Lung microvascular endothelial cell (primary cell): ENCODE measurements around the gene PTX3. TPM values are rescaled to one million over a fixed set of nuclear protein-coding genes. Genes with fewer than 3 reads are reported as not detected.
A peak's percentile ranks its signal among the peaks of the same experiment; 100 is the strongest.

Experiments
- DNase-seq, 2 donors: peaks; one replicate each; pipeline versions ENCODE4 v3.0.0 to v3.0.0-alpha.2; 2010; ENCODE audit warnings: low read depth in 2 of 2
- total RNA-seq: library from RNA; depleted of rRNA; stranded (reverse); fragments of >200 nt; gene quantifications from 2 replicates; pipeline ENCODE4 v1.2.1, GENCODE V29; 2014

PTX3 gene
- total RNA-seq, result 185 and 311 TPM in 2 replicates

DNA sequence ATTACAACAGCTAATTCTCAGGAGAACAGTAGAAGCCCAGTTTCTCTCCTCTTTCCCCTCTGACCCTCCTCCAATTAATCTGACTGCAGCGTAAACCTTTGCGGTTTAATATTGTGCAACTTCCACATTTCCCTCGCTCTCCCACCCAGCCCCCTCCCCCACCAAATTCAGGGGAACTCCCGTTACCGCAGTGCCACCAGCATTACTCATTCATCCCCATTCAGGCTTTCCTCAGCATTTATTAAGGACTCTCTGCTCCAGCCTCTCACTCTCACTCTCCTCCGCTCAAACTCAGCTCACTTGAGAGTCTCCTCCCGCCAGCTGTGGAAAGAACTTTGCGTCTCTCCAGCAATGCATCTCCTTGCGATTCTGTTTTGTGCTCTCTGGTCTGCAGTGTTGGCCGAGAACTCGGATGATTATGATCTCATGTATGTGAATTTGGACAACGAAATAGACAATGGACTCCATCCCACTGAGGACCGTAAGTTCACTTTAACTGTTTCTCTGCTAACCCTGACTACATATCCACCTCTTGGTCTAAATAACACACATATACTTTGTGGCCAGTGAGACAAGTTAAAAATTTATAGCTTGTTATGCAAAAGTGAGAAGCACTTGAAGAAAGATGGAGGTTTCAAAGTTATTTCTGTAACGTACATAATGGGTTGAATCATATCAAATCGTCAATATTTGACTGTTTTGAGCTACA, at the start of gene PTX3:
Gene PTX3 (plus strand): TSS at position 268 of the 709 bp plus-strand sequence. CDS start 84 bp downstream, at position 352.
- peak; percentile 86 to 95 for DNase-seq

DNA sequence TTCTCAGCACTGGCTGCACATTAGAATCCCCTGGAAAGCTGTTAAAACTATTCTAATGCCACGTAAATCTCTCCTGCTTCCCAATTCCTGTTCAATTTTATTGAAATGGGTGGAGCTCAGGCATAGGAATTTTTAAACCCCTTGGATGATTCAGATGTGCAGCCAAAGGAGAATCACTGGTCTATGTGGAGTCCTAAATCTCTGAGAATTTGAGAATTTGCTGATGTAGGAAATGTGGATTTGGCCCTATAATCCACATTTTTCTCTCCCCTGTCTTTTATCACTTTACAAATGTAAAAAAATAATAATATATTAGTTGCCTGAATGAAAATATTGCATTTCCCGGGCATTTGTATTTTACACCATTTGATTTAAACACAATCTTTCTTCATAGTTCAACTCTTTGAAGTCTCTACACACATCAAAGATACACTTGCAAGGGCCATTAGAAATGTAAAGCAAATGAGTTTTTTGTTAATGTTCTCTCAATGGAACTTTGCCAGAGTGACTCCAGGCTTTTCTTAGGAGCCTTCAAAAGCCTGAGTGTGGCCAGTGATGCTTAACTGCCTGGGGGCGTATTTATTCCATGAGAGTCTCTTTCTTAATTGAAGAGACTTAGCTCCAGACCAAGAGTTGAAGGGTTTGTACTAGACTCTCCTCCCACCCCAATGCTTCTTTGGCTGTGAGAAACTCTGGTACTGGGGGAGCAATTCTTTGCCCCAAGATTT, 48.8 kb upstream of the PTX3 start:
- no peak for DNase-seq

DNA sequence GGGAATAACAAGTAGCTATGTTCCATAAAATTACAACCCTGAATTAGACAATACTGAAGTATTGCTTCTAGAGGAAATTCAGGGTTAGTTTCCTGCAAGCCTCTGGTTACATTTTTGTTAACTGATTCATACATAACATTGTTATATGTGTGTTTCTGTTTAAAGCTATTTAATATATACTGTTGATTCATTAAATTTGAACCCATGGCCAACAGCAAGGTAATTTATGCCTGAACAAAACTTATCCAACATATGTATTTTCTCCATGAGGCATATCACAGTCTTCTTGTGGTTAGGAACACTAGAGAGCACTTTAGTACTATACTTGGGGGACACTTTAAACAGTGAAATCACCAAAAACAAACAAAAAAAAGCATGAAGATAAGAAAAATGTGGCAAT, 47.7 kb upstream of the PTX3 start:
- peak; percentile 27 to 34 for DNase-seq

DNA sequence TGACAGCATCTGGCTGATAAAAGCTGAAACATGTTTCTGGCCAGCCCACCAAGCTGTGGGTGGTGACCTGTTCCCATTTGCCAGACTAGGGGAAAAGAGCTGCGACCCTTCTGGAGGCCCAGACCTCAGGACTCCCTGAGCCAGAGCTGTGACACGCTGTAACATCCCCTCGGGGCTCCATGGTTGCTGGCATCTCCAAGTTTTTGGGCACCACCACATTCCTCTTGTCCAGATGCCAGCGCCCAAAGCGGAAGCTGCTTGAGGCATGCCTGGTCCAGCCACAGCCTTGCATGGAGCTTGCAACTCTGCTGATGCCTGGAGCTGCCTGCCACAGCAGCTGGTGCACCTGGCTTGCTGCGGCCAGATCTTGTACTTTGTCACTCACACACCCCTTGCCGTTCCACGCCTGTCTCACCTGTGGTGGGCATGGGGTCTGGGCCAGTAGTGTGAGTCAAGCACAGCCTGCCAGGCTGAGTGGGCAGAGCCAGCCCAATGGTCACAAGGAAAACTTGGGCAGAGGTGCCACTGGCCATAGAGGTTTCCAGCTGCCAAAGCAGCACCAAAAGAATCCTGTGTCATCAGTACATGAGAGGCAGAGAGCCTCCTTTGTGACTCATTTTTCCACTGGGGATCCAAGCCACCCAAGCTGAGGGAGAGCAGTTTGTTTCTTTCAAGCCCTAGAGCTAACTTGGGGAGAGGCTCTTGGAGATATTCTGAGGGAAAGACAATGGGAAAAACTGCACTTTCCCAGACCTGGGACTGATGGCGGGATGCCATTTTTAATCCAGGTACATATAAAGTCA, 45.7 kb upstream of the PTX3 start:
- DNase-seq, result no peak

DNA sequence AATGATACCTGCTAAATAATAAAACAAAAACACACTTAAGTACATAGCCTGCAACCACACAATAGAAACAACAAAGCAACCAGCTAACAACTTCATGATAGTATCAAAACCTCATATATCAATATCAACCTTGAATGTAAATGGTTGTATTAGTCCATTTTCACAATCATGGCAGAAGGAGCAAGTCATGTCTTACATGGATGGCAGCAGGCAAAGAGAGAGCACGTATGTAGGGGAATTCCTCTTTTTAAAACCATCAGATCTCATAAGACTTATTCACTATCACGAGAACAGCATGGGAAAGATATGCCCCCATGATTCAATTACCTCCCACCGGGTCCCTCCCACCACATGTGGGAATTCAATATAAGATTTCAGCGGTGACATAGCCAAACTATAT, 44.5 kb upstream of the PTX3 start:
- DNase-seq, result no peak

DNA sequence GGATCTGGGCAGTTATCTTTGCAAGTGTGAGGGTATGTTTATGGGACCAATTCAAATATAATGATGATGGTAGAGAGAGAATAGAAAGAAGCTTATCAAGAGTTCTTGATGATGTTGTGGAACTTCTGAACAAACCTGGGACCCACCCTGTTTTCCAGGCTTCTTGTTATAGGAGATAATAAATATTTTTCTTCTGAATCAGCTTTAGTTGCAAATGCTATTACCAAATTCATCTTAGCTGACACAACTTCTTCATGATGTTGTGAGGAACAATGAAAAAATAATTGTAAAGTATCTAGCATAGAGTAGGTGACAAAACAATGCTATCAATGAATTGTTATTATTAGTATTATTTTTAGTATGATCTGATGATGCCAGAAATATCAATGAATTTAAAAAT, 43.5 kb upstream of the PTX3 start:
- DNase-seq, result no peak

DNA sequence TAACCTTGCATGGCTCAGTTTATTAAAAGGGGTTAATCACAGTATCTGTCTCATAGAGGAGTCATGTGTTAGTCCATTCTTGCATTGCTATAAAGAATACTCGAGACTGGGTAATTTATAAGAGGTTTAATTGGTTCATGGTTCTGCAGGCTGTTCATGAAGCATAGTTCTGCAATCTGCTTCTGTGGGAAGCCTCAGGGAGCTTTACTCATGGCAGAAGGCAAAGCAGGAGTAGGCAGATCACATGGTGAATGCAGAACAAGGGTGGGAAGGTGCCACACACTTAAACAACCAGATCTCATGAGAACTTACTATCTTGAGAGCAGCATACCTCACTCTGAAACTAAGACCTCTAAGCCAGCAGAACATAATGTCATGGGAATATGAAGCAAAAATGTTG, 42.2 kb upstream of the PTX3 start:
- no peak for DNase-seq

DNA sequence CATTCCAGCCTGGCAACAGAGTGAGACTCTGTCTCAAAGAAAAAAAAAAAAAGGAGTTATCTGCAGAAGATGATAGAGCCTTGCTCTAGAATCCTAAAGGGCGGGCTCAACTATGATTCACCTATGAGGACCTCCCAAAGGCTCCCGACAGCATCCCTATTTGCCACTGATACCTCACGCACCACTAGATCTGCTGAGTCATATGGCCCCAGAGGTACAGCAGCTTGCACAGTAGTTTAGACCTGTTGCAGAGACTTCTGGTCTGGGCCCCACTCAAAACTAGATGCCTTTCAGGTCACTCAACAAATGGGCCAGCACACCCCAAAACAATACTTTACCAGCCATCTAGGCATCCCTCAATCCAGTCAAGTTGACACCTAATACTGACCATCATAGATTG, 38.1 kb upstream of the PTX3 start:
- no peak for DNase-seq

DNA sequence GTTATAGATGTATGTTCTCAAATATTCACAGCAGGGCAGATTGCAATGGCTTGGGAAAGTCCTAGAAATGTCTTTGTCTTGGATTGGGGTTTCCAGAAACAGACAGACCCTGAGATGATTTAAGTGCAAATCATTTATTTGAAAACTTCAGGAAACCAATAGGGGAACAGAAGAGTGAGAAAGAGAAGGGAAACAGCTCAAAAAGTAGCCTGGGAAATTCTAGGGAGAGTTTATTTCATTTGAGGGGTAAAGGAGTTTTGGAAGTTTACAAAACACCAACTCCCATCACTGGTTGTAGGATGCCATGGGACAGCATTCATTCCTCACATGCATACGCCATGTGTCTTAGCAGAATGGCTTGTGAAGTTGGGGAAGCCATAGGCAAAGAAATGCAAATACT, 32.3 kb upstream of the PTX3 start:
- DNase-seq, result no peak

DNA sequence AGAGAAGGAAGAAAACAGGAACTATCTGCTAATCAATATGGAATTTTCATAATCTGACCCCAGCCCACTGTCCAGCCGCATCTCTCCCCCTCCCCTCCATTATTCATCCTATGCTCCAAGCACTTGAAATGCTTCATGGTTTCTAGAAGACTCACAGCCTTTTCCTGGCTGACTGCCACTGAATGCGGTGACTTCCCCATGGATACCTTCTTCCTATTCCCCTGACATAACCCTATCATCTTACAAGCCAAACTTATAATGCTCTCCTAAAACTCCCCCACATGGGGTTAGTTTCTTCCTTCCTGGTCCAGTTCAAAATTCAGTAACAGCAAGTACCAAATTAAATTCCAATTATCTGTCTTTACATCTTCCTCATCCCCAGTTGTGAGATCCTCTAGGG, 31.2 kb upstream of the PTX3 start:
- DNase-seq, result peak in 1 of 2 donors; percentile 60

DNA sequence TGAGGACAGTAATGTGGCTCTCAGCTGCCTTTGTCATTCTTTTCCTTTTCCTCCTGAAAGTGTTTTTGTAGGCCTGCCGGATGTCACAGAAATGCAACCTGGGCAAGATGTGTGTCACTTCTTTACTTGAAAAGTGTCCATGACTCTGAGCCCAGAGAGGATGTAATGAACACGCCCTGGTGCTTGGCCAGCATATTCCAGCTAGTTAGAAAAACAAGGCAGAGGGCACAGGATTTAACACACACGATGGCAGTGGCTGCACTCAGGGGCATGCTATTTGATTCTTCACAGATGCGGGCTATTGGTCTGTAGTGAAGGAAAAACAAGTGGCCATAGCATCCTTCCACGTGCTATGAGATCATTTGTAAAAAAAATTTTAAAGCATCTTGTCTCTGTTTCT, 30.3 kb upstream of the PTX3 start:
- DNase-seq, result peak; percentile 36 to 75

DNA sequence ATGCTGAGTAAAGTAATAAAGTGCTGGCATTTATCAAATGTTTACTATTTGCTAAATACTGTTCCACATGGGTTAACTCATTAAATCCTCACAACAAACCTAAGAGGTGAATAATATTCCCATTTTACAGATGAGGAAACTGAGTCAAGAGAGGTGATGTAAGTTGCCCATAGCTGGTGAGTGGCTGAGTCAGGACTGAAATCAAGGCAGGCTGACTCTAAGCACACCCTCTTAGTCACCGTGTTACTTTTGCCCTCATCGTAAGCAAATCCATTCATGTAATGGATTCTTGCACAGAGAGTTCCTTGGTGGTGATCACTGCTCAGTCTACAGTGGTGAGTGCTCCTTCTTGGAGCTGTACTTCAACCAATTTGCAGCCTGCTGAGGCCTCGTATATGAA, 28.9 kb upstream of the PTX3 start:
- DNase-seq, result no peak

DNA sequence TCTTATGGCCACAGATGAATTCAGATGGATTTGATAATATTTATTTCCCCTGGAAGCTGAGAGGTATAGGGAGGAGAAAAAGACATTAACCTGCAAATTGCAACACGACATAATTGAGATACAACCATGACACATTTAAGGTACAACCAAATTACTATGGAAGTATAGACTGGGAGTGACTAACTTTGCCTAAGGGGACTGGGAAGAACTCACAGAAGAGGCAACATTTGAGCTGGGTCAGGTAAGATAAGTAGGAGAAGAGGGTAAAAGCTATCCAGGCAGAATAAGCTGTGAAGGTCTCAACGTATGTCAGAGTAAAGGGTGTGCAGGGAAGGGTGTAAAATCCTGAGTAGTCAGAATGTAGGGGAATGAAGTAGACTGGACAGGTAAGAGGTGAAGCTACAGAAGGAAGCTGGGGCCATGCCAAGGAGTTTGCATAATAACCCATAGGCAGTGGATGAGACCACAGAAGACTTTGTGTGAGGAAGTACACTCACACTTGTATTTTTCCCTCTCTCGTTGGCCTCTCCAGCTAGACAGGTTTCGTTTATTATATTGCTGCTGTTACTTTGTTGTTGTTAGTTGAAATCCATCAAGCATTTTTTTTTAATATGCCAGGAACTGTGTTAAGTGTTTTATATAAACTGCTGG, 28.0 kb upstream of the PTX3 start:
- DNase-seq, result no peak

DNA sequence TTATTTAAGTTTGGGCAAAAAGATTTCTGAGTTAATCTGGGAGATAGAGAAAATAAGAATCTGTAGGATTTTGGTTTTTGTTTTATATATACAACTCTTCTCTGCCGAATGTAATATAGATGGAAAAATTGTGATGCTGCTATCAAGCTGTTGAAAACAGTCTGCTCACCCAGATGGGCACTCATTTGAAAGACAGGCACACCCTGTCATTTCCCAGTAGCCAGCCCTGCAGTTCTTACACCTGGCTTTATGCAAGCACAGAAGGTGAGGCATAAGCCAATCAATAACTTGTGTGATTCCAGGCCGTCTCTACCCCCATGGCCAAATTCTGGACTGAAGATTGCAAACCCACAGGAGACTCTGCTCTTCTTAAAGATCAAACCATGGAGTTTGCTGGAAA, 27.1 kb upstream of the PTX3 start:
- DNase-seq, result no peak

DNA sequence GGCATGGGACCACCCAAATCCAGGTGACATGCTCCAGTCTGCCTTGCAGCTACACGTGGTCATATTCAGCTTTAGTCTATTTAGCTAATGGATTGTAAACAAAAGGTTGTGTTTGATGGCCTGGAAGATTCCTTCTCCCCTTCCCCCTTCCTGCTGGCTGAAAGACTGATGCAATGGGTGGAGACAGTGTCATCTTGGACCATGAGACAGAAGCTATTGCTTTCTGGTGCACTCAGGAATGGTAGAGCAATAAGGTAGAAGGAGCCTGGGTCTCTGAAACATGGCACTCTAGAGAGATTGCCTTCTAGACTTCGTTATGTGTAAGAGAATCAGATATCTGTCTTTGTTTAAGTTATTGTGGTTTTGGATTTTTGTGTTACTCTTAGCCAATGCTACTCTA, 25.7 kb upstream of the PTX3 start:
- DNase-seq, result no peak

DNA sequence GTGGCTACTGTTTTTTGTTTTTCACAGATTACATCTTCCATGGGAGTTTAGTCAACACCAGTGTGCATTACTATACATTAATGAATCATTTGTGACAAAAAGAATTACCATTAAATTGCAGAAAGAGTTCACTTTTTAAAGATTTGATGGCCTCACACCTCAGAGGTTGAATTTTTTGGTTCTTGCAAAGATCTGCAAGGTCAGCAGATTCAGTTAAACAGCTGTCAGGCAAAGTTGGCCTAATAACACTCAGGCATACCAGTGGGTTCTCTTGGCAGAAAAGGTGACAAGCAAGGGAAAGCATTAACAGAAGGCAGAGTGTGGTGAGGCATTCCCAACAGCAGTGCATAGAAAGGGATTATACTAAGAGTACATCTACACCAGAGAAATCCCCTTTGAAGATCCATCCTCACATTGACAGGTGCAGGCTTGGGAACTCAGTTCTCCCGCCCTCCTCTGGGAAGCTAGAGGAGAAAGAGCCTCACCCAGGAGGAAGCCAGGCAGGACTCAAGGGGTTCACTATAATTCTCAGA, 24.3 kb upstream of the PTX3 start:
- DNase-seq, result no peak

DNA sequence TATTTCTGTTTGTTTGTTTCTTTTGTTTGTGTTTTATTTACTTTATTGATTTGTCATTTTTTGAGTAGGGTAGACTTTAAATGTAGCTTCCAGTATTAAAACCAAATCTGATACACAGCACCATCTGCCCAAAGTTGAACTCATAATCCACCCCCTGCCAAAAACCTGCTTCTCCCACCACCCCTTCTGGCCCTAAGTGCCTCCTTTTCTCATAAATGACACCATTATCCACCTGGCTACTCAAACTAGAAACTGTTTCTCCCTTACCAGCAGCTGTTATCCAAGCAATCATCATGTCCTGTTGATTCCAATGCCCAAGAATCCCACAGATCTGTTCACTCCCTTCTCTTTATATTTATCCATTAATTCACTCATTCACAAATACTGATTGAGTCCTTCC, 21.8 kb upstream of the PTX3 start:
- no peak for DNase-seq

DNA sequence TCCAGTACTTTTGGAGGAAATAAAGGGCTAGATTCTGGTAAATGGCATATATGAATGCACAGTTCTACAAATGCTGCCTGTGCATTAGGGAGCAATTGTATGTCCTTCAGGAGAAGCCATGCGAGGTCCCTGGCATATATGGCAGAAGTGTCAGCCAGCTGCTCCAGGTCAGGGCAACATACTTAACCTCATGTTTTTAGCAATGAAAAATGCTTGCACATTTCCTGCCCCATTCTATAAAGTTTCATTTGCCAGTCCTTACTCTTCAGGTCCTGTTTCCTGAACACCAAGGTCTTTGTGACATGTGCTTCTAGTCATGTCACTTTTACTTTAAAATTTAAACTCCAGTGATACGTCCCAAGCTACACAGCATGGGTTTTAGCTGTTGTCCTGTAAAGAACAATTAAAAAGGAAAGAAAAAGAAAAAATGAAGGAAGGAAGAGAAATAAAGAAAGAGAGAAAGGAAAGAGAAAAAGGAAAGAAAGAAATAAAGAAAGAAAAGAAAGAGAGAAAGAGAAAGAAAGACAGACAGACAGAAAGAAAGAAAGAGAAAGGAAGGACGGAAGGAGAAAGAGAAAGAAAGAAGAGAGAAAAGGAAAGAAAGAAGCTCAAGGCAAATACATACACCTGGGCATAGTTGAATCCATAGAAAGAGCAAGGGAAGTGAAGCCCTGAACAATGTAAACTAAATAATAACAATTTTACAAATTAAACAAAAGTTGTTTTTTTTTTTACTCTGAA, 20.1 kb upstream of the PTX3 start:
- peak; percentile 31 to 44 for DNase-seq

DNA sequence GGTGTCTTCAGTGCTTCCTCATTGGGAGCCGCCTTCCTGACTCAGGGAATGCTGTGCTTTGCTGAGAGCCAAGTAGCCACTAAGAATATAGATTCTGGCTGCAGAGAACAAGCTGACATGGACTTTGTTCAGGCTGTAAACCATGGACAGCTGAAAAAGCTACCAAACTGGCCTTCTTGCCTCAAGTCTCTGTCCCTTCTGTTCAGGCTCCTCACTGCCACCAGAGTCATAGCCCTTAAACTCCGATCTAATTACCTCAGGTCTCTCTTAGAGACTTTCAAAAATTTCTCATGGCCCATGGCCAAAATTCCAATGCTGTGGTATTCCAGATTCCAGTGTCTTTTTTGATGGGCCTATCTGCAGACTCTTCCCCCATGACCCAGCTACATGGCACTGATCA, 19.4 kb upstream of the PTX3 start:
- peak in 1 of 2 donors; percentile 52 for DNase-seq

DNA sequence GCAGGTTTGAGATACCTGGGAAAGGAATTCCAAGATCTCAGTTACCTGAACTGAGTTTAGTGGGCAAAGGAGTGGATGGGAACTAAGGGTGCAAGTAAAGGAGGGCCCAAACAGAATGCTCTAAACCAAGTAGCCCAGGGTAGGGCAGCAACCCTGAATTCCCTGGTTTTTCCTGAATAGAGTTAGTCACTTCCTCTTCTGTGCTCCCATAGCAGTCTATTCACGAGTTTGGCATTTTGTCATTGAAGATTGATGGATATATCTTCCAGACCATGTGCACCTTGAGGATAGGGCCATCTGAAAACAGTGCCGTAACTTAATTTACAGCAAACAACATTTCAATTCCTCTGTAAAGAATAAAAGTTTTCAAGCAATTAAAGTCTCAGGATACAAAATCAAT, 18.5 kb upstream of the PTX3 start:
- DNase-seq, result peak; percentile 65 to 86

DNA sequence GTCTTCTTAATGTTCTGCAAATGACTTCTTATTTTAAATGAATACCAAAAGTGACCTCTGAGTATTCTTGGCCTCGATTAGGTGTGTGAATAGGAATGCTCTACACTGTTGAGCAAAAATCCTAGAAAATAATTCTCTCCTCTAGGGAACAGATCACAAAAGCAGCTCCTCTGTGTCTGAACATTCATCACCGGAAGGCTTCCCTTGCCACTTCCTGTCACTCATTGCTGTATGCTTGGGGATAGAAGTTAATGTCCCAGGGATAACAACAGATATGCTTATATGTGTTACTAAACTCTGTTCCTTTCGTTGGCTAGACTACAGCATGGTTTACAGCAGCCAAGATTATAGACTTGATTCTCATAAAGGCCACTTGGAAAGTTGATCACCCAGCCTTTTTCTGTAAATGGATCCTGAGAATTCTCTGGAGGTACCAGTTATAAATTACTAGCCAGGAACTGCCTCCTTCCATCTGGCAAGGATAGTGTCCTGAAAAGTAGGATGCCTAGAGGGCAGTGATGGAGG, 16.0 kb upstream of the PTX3 start:
- peak in 1 of 2 donors; percentile 34 for DNase-seq
